GM12878 (cell line): ENCODE data around the gene SHC1. TPM values are rescaled to one million over a fixed set of nuclear protein-coding genes. Genes with fewer than 3 reads are reported as not detected.

Experiments
- ATAC-seq: fragments of 200-7000 bp; cut with Tn5 transposase; 3 replicates; pipeline ENCODE4 v1.9.1; 2020; ENCODE audit warnings: mild to moderate bottlenecking, moderate library complexity
- BruUV-seq: library from RNA; stranded (reverse); fragments of 400-500 nt; replicated peaks from 2 replicates; lab custom pipeline; 2021; lab: Mats Ljungman, UMichigan
- CTCF ChIA-PET: fragments of 300-600 bp; sonication (Branson Sonifier 250); formaldehyde crosslinking; extraction: SDS; loops from one replicate; lab custom pipeline; 2021; ENCODE audit warnings: inconsistent platforms; lab: Yijun Ruan, JAX
- POLR2A ChIA-PET: fragments of 350-600 bp; formaldehyde crosslinking; extraction: SDS; loops from one replicate; lab custom pipeline; 2021; ENCODE audit warnings: inconsistent platforms; lab: Charles Lee
- RAD21 ChIA-PET: fragments of 300-600 bp; sonication (Branson Sonifier 250); formaldehyde crosslinking; loops from one replicate; lab custom pipeline; 2023; ENCODE audit warnings: antibody characterized with exemption; ENCODE audit not compliant: unreplicated experiment; lab: Charles Lee
- SMC1A ChIA-PET: fragments of 300-600 bp; sonication (Branson Sonifier 250); formaldehyde crosslinking; loops from one replicate; lab custom pipeline; 2023; ENCODE audit not compliant: unreplicated experiment, uncharacterized antibody; lab: Charles Lee
- DNase-seq: peaks from one replicate; pipeline ENCODE4 v3.0.0-alpha.2; 2011; ENCODE audit warnings: low read depth, low spot score
- FAIRE-seq: peaks from 3 replicates; lab custom pipeline; 2011; peaks lifted over from hg19 to GRCh38; lab: Jason Lieb, UNC
- H2AFZ ChIP-seq: 2 replicates; pipeline ENCODE4 v1.6.0; 2011; ENCODE audit warnings: low read depth, low read length, control low read depth; ENCODE audit not compliant: control insufficient read depth
- H3K27ac ChIP-seq: 2 replicates; pipeline ENCODE4 v1.5.1; 2011; ENCODE audit warnings: control low read depth; ENCODE audit not compliant: control insufficient read depth, insufficient read depth
- H3K27me3 ChIP-seq, 2 experiments: replicated peaks in 1 of 2; 2 replicates each; pipeline versions ENCODE4 v1.6.0 to v1.6.1; 2011; ENCODE audit warnings: low read length in 1 of 2; ENCODE audit not compliant: control insufficient read depth in 2 of 2, insufficient read depth in 2 of 2
- H3K36me3 ChIP-seq, 2 experiments: 2 replicates each; pipeline ENCODE4 v1.5.1; 2011; ENCODE audit warnings: low read length in 1 of 2; ENCODE audit not compliant: control insufficient read depth in 2 of 2, insufficient read depth in 2 of 2
- H3K4me1 ChIP-seq: 2 replicates; pipeline ENCODE4 v1.6.1; 2011; ENCODE audit warnings: mild to moderate bottlenecking, low read length, moderate library complexity, mixed read lengths; ENCODE audit not compliant: control insufficient read depth, insufficient read depth
- H3K4me2 ChIP-seq: 2 replicates; pipeline ENCODE4 v1.6.0; 2011; ENCODE audit warnings: control low read depth; ENCODE audit not compliant: control insufficient read depth, insufficient read depth
- H3K4me3 ChIP-seq: fragments of 200-600 bp; sonication (generic); 2 replicates; pipeline ENCODE4 v1.5.1; 2016
- H3K79me2 ChIP-seq: 2 replicates; pipeline ENCODE4 v1.6.0; 2011; ENCODE audit warnings: low read length; ENCODE audit not compliant: control insufficient read depth, insufficient read depth
- H3K9ac ChIP-seq: 2 replicates; pipeline ENCODE4 v1.8.0; 2011; ENCODE audit warnings: low read length, control low read depth, mixed read lengths; ENCODE audit not compliant: control insufficient read depth, insufficient read depth
- H3K9me3 ChIP-seq: replicated peaks from 3 replicates; pipeline ENCODE4 v1.5.1; 2011; ENCODE audit warnings: mild to moderate bottlenecking, low read length; ENCODE audit not compliant: control insufficient read depth, insufficient read depth
- H4K20me1 ChIP-seq: 2 replicates; pipeline ENCODE4 v1.6.0; 2011; ENCODE audit not compliant: control insufficient read depth, insufficient read depth
- ATF2 ChIP-seq: IDR thresholded peaks from 2 replicates; pipeline ENCODE4 v1.6.1; 2012; ENCODE audit warnings: low read length, inconsistent platforms
- CBX5 ChIP-seq: sonication (generic); IDR thresholded peaks from 2 replicates; pipeline ENCODE4 v1.6.1; 2016; ENCODE audit warnings: low read depth, moderate library complexity, mild to moderate bottlenecking, inconsistent platforms
- EZH2 ChIP-seq: IDR thresholded peaks from 2 replicates; pipeline ENCODE4 v1.6.1; 2012; ENCODE audit warnings: low read depth, mild to moderate bottlenecking, control low read depth, inconsistent platforms, low read length, borderline replicate concordance; ENCODE audit not compliant: control insufficient read depth
- HDGF ChIP-seq: fragments of 450-650 bp; IDR thresholded peaks from 2 replicates; pipeline ENCODE4 v1.6.1; 2016; ENCODE audit warnings: antibody characterized with exemption
- KAT2A ChIP-seq: conservative IDR thresholded peaks from 2 replicates; pipeline ENCODE4 v1.6.1; 2011; ENCODE audit warnings: low read depth, low read length; ENCODE audit not compliant: control insufficient read depth
- MTA2 ChIP-seq: fragments of 450-650 bp; IDR thresholded peaks from 2 replicates; pipeline ENCODE4 v1.6.1; 2016; ENCODE audit warnings: low read depth, mild to moderate bottlenecking, moderate library complexity
- NFXL1 ChIP-seq: fragments of 450-650 bp; IDR thresholded peaks from 2 replicates; pipeline ENCODE4 v1.6.1; 2017; ENCODE audit warnings: antibody characterized with exemption, mild to moderate bottlenecking, borderline replicate concordance
- PRDM15 ChIP-seq: fragments of 450-650 bp; formaldehyde crosslinking; IDR thresholded peaks from 2 replicates; pipeline ENCODE4 v1.4.0; 2020; ENCODE audit warnings: mild to moderate bottlenecking, moderate library complexity
- SMARCA5 ChIP-seq: fragments of 450-650 bp; IDR thresholded peaks from 2 replicates; pipeline ENCODE4 v1.6.1; 2017; ENCODE audit warnings: mild to moderate bottlenecking
- SREBF2 ChIP-seq: IDR thresholded peaks from 2 replicates; pipeline ENCODE4 v1.6.1; 2012; ENCODE audit warnings: mild to moderate bottlenecking, low read length
- STAT1 ChIP-seq: fragments of 450-650 bp; conservative IDR thresholded peaks from 2 replicates; pipeline ENCODE4 v1.6.1; 2014; ENCODE audit warnings: antibody characterized with exemption, mild to moderate bottlenecking
- TAF1 ChIP-seq: IDR thresholded peaks from 2 replicates; pipeline ENCODE4 v1.6.1; 2011; ENCODE audit warnings: mild to moderate bottlenecking, low read depth, low read length, borderline replicate concordance
- TCF12 ChIP-seq: IDR thresholded peaks from 2 replicates; pipeline ENCODE4 v1.6.1; 2011; ENCODE audit warnings: low read depth, mild to moderate bottlenecking, low read length
- TCF3 ChIP-seq: IDR thresholded peaks from 2 replicates; pipeline ENCODE4 v1.6.1; 2012; ENCODE audit warnings: low read depth, mild to moderate bottlenecking, low read length, borderline replicate concordance; ENCODE audit not compliant: insufficient read depth
- WRNIP1 ChIP-seq: IDR thresholded peaks from 2 replicates; pipeline ENCODE4 v1.6.1; 2011; ENCODE audit warnings: low read depth, low read length, improper control_type of control experiment, borderline replicate concordance
- ZNF274 ChIP-seq: IDR thresholded peaks from one replicate; pipeline ENCODE4 v1.8.0; 2011; ENCODE audit not compliant: insufficient read length, insufficient read depth
- WGBS: methylation state at CpG from one replicate; pipeline ENCODE4 v1.1.6; 2016; ENCODE audit warnings: low lambda C conversion rate; ENCODE audit not compliant: insufficient replicate concordance, insufficient coverage; ENCODE audit errors: missing lambda C conversion rate; 5-methylcytosine and 5-hydroxymethylcytosine counted together
- in situ Hi-C: fragments of 300-500 bp; cut with MboI; formaldehyde crosslinking; loops from 9 replicates; pipeline ENCODE4 v1.14.3; 2018; ENCODE audit warnings: mixed read lengths
- intact Hi-C: fragments of 100-400 bp; cut with micrococcal nuclease; formaldehyde crosslinking; loops from one replicate; pipeline ENCODE4 v1.14.2; 2022; ENCODE audit not compliant: unreplicated experiment
- polyA plus RNA-seq, 11 experiments: library from polyadenylated mRNA; depleted of rRNA in 4 of 11; unstranded in 6 of 11; stranded (reverse) in 5 of 11; fragments of >200 nt; fragmentation: Nextera tagmentation in 4 of 11; fragmentation: Illumina TruSeq in 1 of 11; extraction: Ambion mirVana in 4 of 11; extraction: Trizol in 1 of 11; gene quantifications; 1 replicate in 1 of 11; 2 replicates in 10 of 11; pipeline versions ENCODE4 v1.2.1 to v1.2.3, GENCODE V29; 2011 to 2016; ENCODE audit warnings: inconsistent platforms in 2 of 11, missing spikeins in 2 of 11, low read depth in 1 of 11
- total RNA-seq, 4 experiments: library from RNA; depleted of rRNA in 3 of 4; stranded (reverse); fragments of >200 nt in 3 of 4; fragmentation: Illumina TruSeq in 1 of 4; extraction: Trizol in 1 of 4; gene quantifications; 2 replicates each; pipeline versions ENCODE4 v1.2.1 to v1.2.3, GENCODE V29; 2013 to 2021

SHC1 gene
- total and polyA plus RNA-seq, 10 of the 15 experiments (the other 5 are each of a cell fraction or from before 2014, with no cell fraction given) = 2.6 to 49.3 (median 25.2) TPM

- peak overlapping the region; percentile 36 for H3K4me2 ChIP-seq
- 2% methylated on average over 11 of the region's 11 CpGs for WGBS
- H3K9me3 ChIP-seq = no peaks in the 10 kb centered on the region
- RAD21 ChIA-PET = interaction anchor here (0.8 to 1.3 kb wide), 3 partner anchors 28 to 84 kb away, joined by 3 to 6 read pairs (median 5); no protein-coding TSS in a partner anchor
- TF ChIP-seq HDGF = no peak
- no peak for TF ChIP-seq STAT1
- no peak for TF ChIP-seq KAT2A
- TF ChIP-seq ZNF274 = no peak
- TF ChIP-seq ATF2 = no peak
- no peak for TF ChIP-seq EZH2
- TF ChIP-seq WRNIP1 = no peak
- TF ChIP-seq SMARCA5 = no peak
- no peak for TF ChIP-seq SREBF2
- TF ChIP-seq CBX5 = no peak
- TF ChIP-seq MTA2 = no peak
- no peak for TF ChIP-seq NFXL1
- no peak for TF ChIP-seq TCF12
- no peak for TF ChIP-seq PRDM15 (CRISPR knock-in tag)
- TF ChIP-seq TAF1 = no peak
- TF ChIP-seq TCF3 = no peak
- DNase-seq (peak; percentile 28), ATAC-seq (no peak), FAIRE-seq (peak; percentile 49)
- peak overlapping the region; percentile 66; the same call in 1 of the 2 replicates for H3K9ac ChIP-seq
- BruUV-seq = no TSS peak
- H4K20me1 ChIP-seq = no peaks in the 10 kb centered on the region
- intact Hi-C loops (loop anchor here (2.0 to 5.0 kb wide), 2 partner anchors 39 to 65 kb away; partner anchors contain the start of genes PMVK and PYGO2), in situ Hi-C loops (no loop called here)
- H2AFZ ChIP-seq = peak overlapping the region; percentile 79
- H3K36me3 ChIP-seq = no peaks in the 10 kb centered on the region; a peak in 1 of 4 replicates
- H3K79me2 ChIP-seq = peaks cover 40% of the 10 kb centered on the region
- peaks cover 33% of the 10 kb centered on the region for H3K4me1 ChIP-seq
- peak overlapping the region; percentile 98 for H3K4me3 ChIP-seq
- POLR2A ChIA-PET = interaction anchor here (1.0 to 3.4 kb wide), 3 partner anchors 17 to 50 kb away, joined by 4 to 36 read pairs (median 4); partner anchors contain the start of genes ADAM15, CKS1B and SHC1
- H3K27me3 ChIP-seq = no peaks in the 10 kb centered on the region
- H3K27ac ChIP-seq = peak overlapping the region; percentile 79
- CTCF ChIA-PET = interaction anchor here (0.7 to 11.0 kb wide), 6 partner anchors 16 to 135 kb away, joined by 3 to 226 read pairs (median 3); partner anchors contain the start of genes CKS1B, FLAD1 and SHC1
- SMC1A ChIA-PET = interaction anchor here (0.8 to 0.9 kb wide), 4 partner anchors 25 to 60 kb away, joined by 3 to 4 read pairs (median 3); no protein-coding TSS in a partner anchor
Observed at GRCh38 chr1:155001425-155001674, 30.8 kb upstream of the SHC1 start.
